ENCODE measurements around the gene MAPK14.

The MAPK14 gene

GRCh38 chr6:36145495-36145894 lies 117.9 kb downstream of the MAPK14 start:
- no peak overlapping the region for H3K4me3 ChIP-seq
- H3K27ac ChIP-seq, result no peak overlapping the region

- peak overlapping the region in 1 of 21 experiments; percentile 14 for H3K27ac ChIP-seq
- no peak overlapping the region for H3K4me3 ChIP-seq
Measured at GRCh38 chr6:36147294-36147693, 119.7 kb downstream of the MAPK14 start.

DNA sequence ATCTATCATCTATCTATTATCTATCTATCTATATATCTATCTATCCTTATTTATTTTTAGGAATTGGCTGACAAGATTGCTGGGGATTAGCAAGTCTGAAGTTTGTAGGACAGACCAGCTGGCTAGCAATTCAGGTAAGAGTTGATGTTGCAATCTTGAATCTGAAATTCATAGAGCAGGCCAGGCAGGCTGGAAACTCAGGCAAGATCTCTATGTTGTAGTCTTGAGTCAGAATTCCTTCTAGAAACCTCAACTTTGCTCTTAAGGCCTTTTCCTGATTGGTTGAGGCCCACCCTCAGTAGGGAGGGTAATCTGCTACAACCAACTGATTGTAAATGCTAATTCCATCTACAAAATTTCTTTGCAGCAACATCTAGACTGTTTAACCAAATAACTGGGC lies 121.9 kb downstream of the MAPK14 start:
- no peak overlapping the region for H3K4me3 ChIP-seq
- peak overlapping the region in 9 of 21 experiments; percentile 3 to 60 (median 35) for H3K27ac ChIP-seq

DNA sequence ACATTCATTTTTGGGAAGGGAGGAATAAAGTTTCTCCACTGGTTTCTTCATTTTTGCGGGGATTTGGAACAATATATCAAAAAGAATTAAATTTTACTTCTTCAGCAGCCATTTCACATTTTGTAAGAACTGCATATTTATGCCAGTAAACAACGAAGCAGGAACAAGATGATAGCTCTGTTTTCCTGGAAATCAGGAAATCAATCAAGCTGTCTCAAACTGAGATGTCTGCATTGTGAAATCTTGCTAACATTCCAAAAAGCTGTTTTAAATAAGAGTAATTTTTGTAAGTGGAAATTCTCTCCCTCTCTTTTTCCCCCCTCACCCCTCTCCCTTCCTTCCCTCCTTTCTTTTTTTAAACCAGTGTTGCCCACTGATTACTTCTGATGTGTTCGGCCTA lies 122.7 kb downstream of the MAPK14 start:
- Histone ChIP-seq H3K27ac (peak overlapping the region in 12 of 21 experiments; percentile 3 to 60 (median 31)), H3K4me3 (no peak overlapping the region)

DNA sequence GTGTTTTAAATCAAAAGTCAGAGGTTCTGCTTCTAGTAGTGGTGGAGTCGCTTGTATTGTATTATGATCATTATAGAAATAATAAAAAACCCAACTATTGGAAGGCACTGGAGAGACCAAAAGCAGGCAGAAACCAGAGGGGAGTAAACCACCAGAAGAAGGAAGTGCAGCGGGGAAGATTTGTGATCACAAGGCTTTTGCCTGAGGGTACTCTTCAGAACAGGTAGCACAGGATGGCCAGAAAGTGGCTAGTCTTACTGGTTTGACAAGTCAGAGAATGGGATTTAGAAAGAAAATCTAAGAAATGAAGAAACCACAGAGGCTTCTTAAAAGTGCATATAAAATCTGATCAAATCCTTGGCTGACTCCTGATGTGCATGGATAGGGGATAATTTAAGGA lies 126.7 kb downstream of the MAPK14 start:
- H3K4me3 ChIP-seq, result no peak overlapping the region

GRCh38 chr6:36155662-36156061 lies 128.1 kb downstream of the MAPK14 start:
- no peak overlapping the region for H3K4me3 ChIP-seq
- H3K27ac ChIP-seq, result no peak overlapping the region

More for the DNA sequence above, 126.7 kb downstream of the MAPK14 start:
- peak overlapping the region in 6 of 21 experiments; percentile 7 to 38 (median 27) for H3K27ac ChIP-seq

GRCh38 chr6:36160147-36160760 lies 132.6 kb downstream of the MAPK14 start:
- no peak overlapping the region for H3K4me3 ChIP-seq
- no peak overlapping the region for H3K27ac ChIP-seq
